Superior temporal gyrus (tissue), 1 donor: ENCODE measurements around the gene LMAN1L.

Experiments used
- DNase-seq: peaks from one replicate; pipeline ENCODE4 v3.0.0-alpha.2; 2016; ENCODE audit errors: extremely low spot score

Gene LMAN1L

GRCh38 chr15:74857082-74857655 lies 44.5 kb downstream of the LMAN1L start:
- no peak for DNase-seq

DNA sequence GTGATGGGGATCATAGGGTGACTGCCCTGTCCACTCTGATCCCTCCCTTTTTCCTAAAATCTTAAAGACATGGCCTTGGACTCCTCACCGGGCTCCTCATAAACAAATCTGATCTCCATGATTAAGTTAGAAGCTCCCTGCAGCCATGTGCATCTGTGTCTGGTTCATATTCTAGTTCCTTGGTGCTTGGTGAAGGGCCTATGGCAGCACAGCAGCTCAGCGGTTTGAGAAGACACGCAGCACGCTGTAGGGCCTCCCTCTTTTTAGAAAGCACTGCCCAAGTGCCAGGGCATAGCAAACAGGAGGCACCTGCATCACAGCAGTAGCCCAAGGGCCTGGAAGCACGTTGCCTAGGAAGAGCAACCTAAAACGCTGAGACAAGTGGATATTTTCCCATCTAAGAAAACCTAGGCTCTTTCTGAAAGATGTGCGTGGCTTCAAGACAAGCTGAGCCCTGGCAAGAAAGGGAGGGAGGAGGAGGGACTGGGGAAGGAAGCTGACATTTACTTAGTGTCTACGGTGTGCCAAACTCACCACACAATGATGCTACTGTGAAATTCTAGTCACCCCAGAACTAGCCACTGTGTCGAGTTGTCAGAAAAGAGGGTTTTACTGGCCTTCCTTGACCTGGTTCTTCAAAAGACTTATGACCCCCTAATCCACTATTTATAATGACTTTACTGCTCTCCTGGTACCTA lies 45.2 kb downstream of the LMAN1L start:
- DNase-seq: peak; percentile 24

GRCh38 chr15:74858369-74858740 lies 45.7 kb downstream of the LMAN1L start:
- no peak for DNase-seq

DNA sequence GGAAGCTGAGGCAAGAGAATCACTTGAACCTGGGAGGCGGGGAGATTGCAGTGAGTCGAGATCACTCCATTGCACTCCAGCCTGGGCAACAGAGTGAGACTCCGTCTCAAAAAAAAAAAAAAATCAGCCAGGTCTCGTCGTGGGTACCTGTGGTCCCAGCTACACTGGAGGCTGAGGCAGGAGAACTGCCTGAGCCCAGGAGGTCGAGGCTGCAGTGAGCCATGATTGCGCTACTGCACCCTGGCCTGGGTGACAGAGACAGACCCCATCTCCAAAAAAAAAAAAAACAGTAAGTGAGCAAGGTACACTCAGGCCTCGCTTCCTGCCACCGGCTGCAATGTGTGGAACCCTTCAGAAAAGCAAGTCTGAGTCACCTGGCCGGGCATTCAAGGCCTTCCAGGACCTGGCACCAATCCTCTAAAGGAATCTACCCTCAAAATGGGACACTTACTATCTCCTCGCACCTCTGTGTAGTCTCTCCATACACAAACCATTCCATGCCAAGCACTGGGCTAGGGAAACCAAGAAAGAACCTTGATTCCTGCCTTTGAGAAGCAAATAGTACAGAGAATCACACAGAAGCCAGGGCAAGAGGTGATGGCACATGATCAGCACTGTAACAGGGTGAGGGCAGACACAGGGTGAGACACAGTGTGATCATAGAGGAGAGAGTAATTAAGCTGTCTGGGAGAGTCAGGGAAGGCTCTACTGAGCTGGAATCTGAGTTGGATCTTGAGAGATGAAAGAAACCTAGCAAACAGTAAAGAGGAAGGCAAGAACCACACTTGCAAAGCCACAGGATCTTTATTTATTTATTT lies 50.8 kb downstream of the LMAN1L start:
- DNase-seq: no peak

DNA sequence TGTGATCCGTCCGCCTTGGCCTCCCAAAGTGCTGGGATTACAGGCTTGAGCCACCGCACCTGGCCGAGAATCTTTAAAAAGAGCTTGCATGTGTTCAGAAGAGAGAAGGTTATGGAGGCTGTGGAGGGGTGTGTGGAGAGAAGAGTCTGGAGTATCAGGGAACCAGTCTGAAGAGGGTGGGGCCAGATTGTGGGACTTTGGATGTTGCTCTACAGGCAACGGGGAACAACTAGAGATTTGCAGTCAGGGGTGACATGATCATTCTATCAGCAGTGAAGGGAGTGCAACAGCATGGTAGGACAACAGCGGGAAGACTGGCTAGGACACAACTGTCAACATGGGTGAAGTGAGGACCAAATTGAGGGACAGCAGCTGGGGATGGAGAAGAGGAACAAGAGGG lies 51.7 kb downstream of the LMAN1L start:
- no peak for DNase-seq

GRCh38 chr15:74865316-74865715 lies 52.7 kb downstream of the LMAN1L start:
- no peak for DNase-seq

GRCh38 chr15:74866090-74866489 lies 53.5 kb downstream of the LMAN1L start:
- no peak for DNase-seq

DNA sequence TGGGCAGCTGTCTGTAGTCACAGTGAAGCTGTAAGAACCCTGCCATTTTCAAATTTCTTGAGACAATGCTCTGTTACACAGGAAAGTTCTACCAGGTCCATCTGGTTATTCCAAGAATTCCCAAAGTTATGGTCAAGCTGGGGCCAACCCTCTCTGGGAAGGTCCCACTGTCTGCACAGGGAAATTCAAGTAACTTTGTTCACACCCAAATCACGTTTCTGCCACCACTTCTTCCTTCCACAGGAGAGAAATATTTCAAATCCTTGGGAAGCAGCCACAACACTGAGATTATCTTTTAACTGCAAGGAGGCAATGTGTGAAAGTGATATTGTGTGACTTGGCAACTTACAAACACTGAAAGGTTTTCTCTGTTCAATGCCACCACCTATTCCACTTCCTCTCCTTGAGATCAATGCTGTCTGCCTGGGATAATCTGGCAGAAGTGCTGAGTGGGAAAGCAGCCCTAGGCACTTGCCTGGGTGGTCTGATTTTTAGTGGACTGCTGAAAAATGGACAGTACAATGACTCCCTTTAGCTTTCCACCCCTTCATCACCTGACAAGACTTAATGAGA lies 54.9 kb downstream of the LMAN1L start:
- DNase-seq: no peak

DNA sequence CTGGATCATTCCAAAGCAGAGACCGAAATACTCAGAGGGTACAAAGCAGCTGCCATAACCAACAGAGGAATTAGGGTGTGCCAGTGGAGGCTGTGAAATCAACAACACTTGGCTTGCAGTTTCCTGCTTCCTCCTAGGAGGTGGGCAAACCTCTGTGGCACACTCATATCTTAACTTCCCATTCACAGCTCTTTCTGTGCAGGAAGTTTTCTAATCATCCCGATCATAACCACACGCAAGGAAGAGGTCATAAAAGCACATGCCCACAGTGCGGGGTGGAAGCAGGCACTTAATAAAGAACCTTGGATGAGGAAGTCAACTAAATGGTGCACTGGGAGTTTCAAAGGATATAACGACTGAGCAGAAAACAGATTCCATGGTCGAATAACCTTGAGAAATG lies 55.4 kb downstream of the LMAN1L start:
- DNase-seq: no peak

DNA sequence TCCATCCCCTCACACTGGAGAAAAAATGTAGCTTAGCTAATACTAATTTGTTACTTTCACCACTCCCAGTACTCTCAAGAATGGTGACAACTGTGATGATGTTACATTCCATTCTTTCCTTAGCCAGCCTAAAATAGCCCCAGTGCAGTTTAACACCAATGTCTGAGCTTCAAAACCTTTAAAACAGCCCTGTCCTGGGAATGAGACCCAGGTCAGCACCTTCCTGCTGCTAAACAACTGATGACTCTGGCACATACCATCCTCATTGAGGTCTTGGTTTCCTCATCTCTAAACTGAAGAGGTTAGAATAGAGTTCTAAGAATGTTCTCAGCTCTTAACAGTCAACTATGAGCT lies 56.7 kb downstream of the LMAN1L start:
- DNase-seq: peak; percentile 35

GRCh38 chr15:74869726-74870407 lies 57.2 kb downstream of the LMAN1L start:
- no peak for DNase-seq

- DNase-seq: peak; percentile 47
Measured at GRCh38 chr15:74870436-74871215, 58.0 kb downstream of the LMAN1L start.

GRCh38 chr15:74872702-74873035 lies 60.0 kb downstream of the LMAN1L start:
- no peak for DNase-seq

GRCh38 chr15:74873036-74873755 lies 60.6 kb downstream of the LMAN1L start, which contains the start of gene SCAMP2:
Gene SCAMP2, minus strand, starts transcription at chr15:74873365. Its CDS starts 110 bp downstream, at chr15:74873255.
- DNase-seq: peak; percentile 96

GRCh38 chr15:74873756-74874424 lies 61.3 kb downstream of the LMAN1L start:
- DNase-seq: no peak
